Tibial nerve (tissue), 4 donors: ENCODE measurements around the gene SLC39A9.

Experiments used
- CTCF ChIP-seq, 5 experiments: fragments of 200-600 bp in 3 of 5; fragments of 450-650 bp in 2 of 5; sonication (generic) in 3 of 5; IDR thresholded peaks; one replicate each; pipeline ENCODE4 v1.5.1; 2016 to 2019; ENCODE audit warnings: antibody characterized with exemption in 5 of 5, mild to moderate bottlenecking in 3 of 5, moderate library complexity in 2 of 5
- EP300 ChIP-seq, 2 donors: sonication (generic); formaldehyde crosslinking; IDR thresholded peaks; one replicate each; pipeline ENCODE4 v1.6.1; 2017; ENCODE audit warnings: antibody characterized with exemption in 2 of 2, mild to moderate bottlenecking in 1 of 2

DNA sequence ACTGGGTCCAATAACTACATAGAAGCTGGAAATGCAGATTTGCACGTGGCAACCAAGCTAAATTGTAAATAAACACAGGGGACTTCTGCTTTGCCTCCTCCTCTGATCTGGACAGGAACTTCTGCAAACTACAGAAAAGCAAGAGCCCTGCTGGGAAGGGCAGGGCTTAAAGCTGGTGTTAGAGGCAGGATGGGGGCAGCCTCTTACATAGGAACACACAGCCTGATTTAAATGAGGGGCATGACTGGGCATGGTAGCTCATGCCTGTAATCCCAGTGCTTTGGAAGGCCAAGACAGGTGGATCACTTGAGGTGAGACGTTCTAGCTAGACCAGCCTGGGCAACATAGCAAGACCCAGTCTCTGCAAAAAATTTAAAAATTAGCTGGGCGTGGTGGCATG is 47.1 kb upstream of the SLC39A9 start:
- TF ChIP-seq CTCF (IDR thresholded peaks at IDR 0.05) (no peak), EP300 (IDR thresholded peaks at IDR 0.05) (no peak)
